HepG2 (cell line): ENCODE data around the gene MLANA. TPM values are rescaled to one million over a fixed set of nuclear protein-coding genes. Genes with fewer than 3 reads are reported as not detected.

Experiments used
- EED ChIP-seq: sonication (generic); formaldehyde crosslinking; IDR thresholded peaks from 2 replicates; pipeline ENCODE4 v1.5.0; 2020; ENCODE audit warnings: mild to moderate bottlenecking, missing genetic modification reagents
- HMG20A ChIP-seq: IDR thresholded peaks from 2 replicates; pipeline ENCODE4 v1.6.1; 2016; ENCODE audit warnings: borderline replicate concordance
- HNF1A ChIP-seq, 2 experiments: sonication (generic) in 1 of 2; formaldehyde crosslinking in 1 of 2; IDR thresholded peaks; 2 replicates each; pipeline versions ENCODE4 v1.4.0 to v1.6.1; 2016 to 2020; ENCODE audit warnings: borderline replicate concordance in 1 of 2, low read depth in 1 of 2, mild to moderate bottlenecking in 1 of 2, missing genetic modification reagents in 1 of 2
- JARID2 ChIP-seq: sonication (generic); formaldehyde crosslinking; IDR thresholded peaks from 2 replicates; pipeline ENCODE4 v1.8.1; 2023; ENCODE audit warnings: missing genetic modification reagents, inconsistent platforms; ENCODE audit not compliant: insufficient replicate concordance
- NBN ChIP-seq: fragments of 450-650 bp; conservative IDR thresholded peaks from 2 replicates; pipeline ENCODE4 v1.6.1; 2017
- SALL2 ChIP-seq: sonication (generic); formaldehyde crosslinking; IDR thresholded peaks from 2 replicates; pipeline ENCODE4 v1.8.1; 2023; ENCODE audit warnings: mild to moderate bottlenecking, missing genetic modification reagents, inconsistent platforms
- SIX1 ChIP-seq: sonication (generic); formaldehyde crosslinking; IDR thresholded peaks from 2 replicates; pipeline ENCODE4 v1.4.0; 2020; ENCODE audit warnings: missing genetic modification reagents, borderline replicate concordance
- SMARCE1 ChIP-seq: fragments of 450-650 bp; IDR thresholded peaks from 2 replicates; pipeline ENCODE4 v1.6.1; 2017; ENCODE audit warnings: borderline replicate concordance
- SMYD3 ChIP-seq: sonication (generic); formaldehyde crosslinking; IDR thresholded peaks from 2 replicates; pipeline ENCODE4 v1.8.1; 2023; ENCODE audit warnings: mild to moderate bottlenecking, missing genetic modification reagents
- SUZ12 ChIP-seq: fragments of 150-350 bp; IDR thresholded peaks from 2 replicates; pipeline ENCODE4 v1.6.1; 2014; ENCODE audit warnings: low read depth, low read length
- TERF1 ChIP-seq: sonication (generic); formaldehyde crosslinking; IDR thresholded peaks from 2 replicates; pipeline ENCODE4 v1.8.0; 2022; ENCODE audit warnings: mild to moderate bottlenecking, missing genetic modification reagents, moderate library complexity
- ZEB1 ChIP-seq: IDR thresholded peaks from 2 replicates; pipeline ENCODE4 v1.6.1; 2012; ENCODE audit warnings: mild to moderate bottlenecking, low read depth, inconsistent platforms; ENCODE audit not compliant: insufficient replicate concordance
- ZFP36L2 ChIP-seq: sonication (generic); formaldehyde crosslinking; IDR thresholded peaks from 2 replicates; pipeline ENCODE4 v1.4.0; 2020; ENCODE audit warnings: missing genetic modification reagents
- ZMAT3 ChIP-seq: sonication (generic); formaldehyde crosslinking; conservative IDR thresholded peaks from 2 replicates; pipeline ENCODE4 v1.7.0; 2021; ENCODE audit warnings: missing genetic modification reagents
- ZNF292 ChIP-seq: sonication (generic); formaldehyde crosslinking; IDR thresholded peaks from 2 replicates; pipeline ENCODE4 v1.8.1; 2022; ENCODE audit warnings: mild to moderate bottlenecking, low read depth, missing genetic modification reagents, borderline replicate concordance
- ZNF367 ChIP-seq: sonication (generic); formaldehyde crosslinking; IDR thresholded peaks from 2 replicates; pipeline ENCODE4 v1.4.0; 2020; ENCODE audit warnings: missing genetic modification reagents, borderline replicate concordance
- ZNF512B ChIP-seq: sonication (generic); formaldehyde crosslinking; IDR thresholded peaks from 2 replicates; pipeline ENCODE4 v1.5.1; 2020; ENCODE audit warnings: missing genetic modification reagents, mild to moderate bottlenecking, borderline replicate concordance
- ZNF782 ChIP-seq: sonication (generic); formaldehyde crosslinking; IDR thresholded peaks from 2 replicates; pipeline ENCODE4 v1.4.0; 2020; ENCODE audit warnings: missing genetic modification reagents, mild to moderate bottlenecking, borderline replicate concordance
- ZNF800 ChIP-seq: sonication (generic); formaldehyde crosslinking; IDR thresholded peaks from 2 replicates; pipeline ENCODE4 v1.4.0; 2020; ENCODE audit warnings: missing genetic modification reagents
- polyA plus RNA-seq, 8 experiments: library from polyadenylated mRNA; depleted of rRNA in 3 of 8; stranded (reverse) in 7 of 8; unstranded in 1 of 8; fragments of >200 nt; fragmentation: Illumina TruSeq in 4 of 8; extraction: Trizol in 4 of 8; gene quantifications; 2 replicates each; pipeline versions ENCODE4 v1.2.1 to v1.2.3, GENCODE V29; 2011 to 2016; ENCODE audit warnings: low read depth in 4 of 8, missing spikeins in 1 of 8, mixed read lengths in 1 of 8; ENCODE audit not compliant: insufficient read depth in 1 of 8
- total RNA-seq, 5 experiments: library from RNA; depleted of rRNA; stranded (reverse); fragments of >200 nt; fragmentation: Illumina TruSeq; extraction: Trizol; gene quantifications; 2 replicates each; pipeline ENCODE4 v1.2.3, GENCODE V29; 2016; ENCODE audit warnings: low read depth in 1 of 5

MLANA gene
- total and polyA plus RNA-seq, 2 of the 13 experiments (the other 11 are each of a cell fraction or from before 2014, with no cell fraction given), result 0.11 to 0.18 TPM

GRCh38 chr9:5886114-5886939, 4.4 kb upstream of the MLANA start (continued):
- no peak for TF ChIP-seq TERF1 (CRISPR knock-in tag)
- TF ChIP-seq SUZ12, result no peak
- TF ChIP-seq ZNF367 (CRISPR knock-in tag), result no peak
- TF ChIP-seq ZNF292, result no peak
- no peak for TF ChIP-seq JARID2 (CRISPR knock-in tag)
- no peak for TF ChIP-seq HMG20A (CRISPR knock-in tag)
- no peak for TF ChIP-seq ZNF512B (CRISPR knock-in tag)
- TF ChIP-seq NBN, result no peak
- TF ChIP-seq ZMAT3, result no peak
- TF ChIP-seq ZNF782 (CRISPR knock-in tag), result no peak; the same call in 1 of the 2 replicates
- TF ChIP-seq SMARCE1, result no peak
- TF ChIP-seq HNF1A (IDR thresholded peaks at IDR 0.05; ENCODE audit: low read depth), result no peak
- no peak for TF ChIP-seq HNF1A (CRISPR knock-in tag; IDR thresholded peaks at IDR 0.05; ENCODE audit: borderline replicate concordance)
- TF ChIP-seq SMYD3, result no peak
- TF ChIP-seq ZFP36L2 (CRISPR knock-in tag), result no peak
- no peak for TF ChIP-seq SALL2 (CRISPR knock-in tag)
- TF ChIP-seq SIX1, result no peak
- TF ChIP-seq ZEB1, result no peak
- TF ChIP-seq EED (CRISPR knock-in tag), result no peak
- TF ChIP-seq ZNF800, result no peak
